GM12891 (cell line): ENCODE data around the gene CTAGE6.

ENCODE experiments used
- POLR2A ChIP-seq: IDR thresholded peaks from 2 replicates; pipeline ENCODE4 v1.6.1; 2011; ENCODE audit warnings: low read depth, low read length, control low read depth
- POLR2AphosphoS5 ChIP-seq: IDR thresholded peaks from 2 replicates; pipeline ENCODE4 v1.6.1; 2011; ENCODE audit warnings: low read depth, low read length, control low read depth
- TAF1 ChIP-seq: IDR thresholded peaks from 2 replicates; pipeline ENCODE4 v1.6.1; 2011; ENCODE audit warnings: low read depth, low read length, control low read depth

DNA sequence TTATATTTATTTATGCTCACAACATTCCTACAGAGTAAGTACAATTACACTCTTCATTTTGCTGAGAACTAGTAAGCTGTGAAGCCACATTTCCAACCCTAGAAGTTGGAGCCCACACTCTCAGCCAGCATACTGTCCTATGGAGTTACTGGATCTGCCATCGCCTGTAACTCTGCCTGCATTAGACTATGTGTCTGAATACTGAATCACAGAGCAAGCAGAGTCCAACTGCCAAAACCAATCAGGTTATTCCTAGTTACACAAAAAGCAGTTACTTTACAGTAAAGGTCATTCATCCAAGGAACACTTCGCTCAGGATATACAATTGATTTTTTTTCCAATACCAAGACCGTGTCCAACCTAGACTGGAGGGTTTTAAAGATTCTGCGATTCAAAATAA lies 21.5 kb downstream of the CTAGE6 start:
- TF ChIP-seq POLR2AphosphoS5 (no peak), POLR2A (no peak), TAF1 (no peak)
